NT2/D1 (cell line): ENCODE results near the gene PMM2.

ENCODE experiments used
- DNase-seq: peaks from one replicate; pipeline ENCODE4 v3.0.0-alpha.2; 2011; ENCODE audit warnings: low read depth, low spot score
- H3K27me3 ChIP-seq: 2 replicates; pipeline ENCODE4 v1.6.0; 2011; ENCODE audit warnings: mild to moderate bottlenecking; ENCODE audit not compliant: insufficient read length, insufficient read depth
- H3K36me3 ChIP-seq: 2 replicates; pipeline ENCODE4 v1.6.1; 2011; ENCODE audit warnings: mild to moderate bottlenecking, low read length, mixed read lengths; ENCODE audit not compliant: insufficient read depth, insufficient read length
- H3K4me1 ChIP-seq: 2 replicates; pipeline ENCODE4 v1.5.1; 2011; ENCODE audit not compliant: insufficient read depth, insufficient read length
- H3K4me3 ChIP-seq: 2 replicates; pipeline ENCODE4 v1.5.1; 2011; ENCODE audit warnings: low read depth; ENCODE audit not compliant: insufficient read length
- H3K9ac ChIP-seq: 2 replicates; pipeline ENCODE4 v1.6.0; 2011; ENCODE audit warnings: low read depth; ENCODE audit not compliant: insufficient read length
- H3K9me3 ChIP-seq: 2 replicates; pipeline ENCODE4 v1.5.1; 2011; ENCODE audit warnings: mild to moderate bottlenecking, low read length; ENCODE audit not compliant: insufficient read depth
- SUZ12 ChIP-seq: IDR thresholded peaks from 2 replicates; pipeline ENCODE4 v1.6.1; 2011; ENCODE audit not compliant: insufficient read length, insufficient read depth; ENCODE audit errors: extremely low read depth
- YY1 ChIP-seq: IDR thresholded peaks from 2 replicates; pipeline ENCODE4 v1.6.1; 2011; ENCODE audit not compliant: insufficient read length, insufficient read depth
- ZNF274 ChIP-seq: IDR thresholded peaks from 2 replicates; pipeline ENCODE4 v1.6.1; 2011; ENCODE audit warnings: mild to moderate bottlenecking, low read depth, low read length

Gene PMM2

DNA sequence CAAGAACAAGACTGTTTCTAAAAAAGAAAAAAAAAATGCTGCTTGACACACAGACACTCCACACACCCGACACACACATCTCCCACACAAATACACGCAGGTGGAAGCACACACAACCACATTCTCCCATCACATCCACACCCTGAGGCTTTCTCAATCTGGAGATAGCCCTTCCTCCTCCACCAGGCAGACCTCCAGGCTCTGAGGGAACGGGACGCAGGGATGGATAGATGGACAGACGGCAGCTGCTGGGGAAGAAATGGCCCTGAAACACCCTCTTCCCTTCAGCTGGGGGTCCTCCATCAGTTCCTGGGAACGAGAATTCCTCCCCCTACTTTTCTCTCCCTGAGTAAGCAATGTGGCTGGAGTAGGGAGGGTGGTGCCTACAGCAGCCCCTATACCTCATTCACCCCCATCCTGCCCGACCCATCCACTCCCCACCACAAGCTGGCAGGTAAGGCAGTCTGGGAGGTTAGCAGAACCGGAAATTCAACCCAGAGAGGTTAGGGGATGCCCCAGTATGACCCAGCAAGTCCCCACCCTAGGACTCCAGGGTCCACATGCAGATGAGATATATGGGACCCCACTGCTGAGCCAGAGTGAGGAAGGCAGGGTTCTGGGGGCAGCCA lies 80.4 kb downstream of the PMM2 start:
- peak overlapping the region; percentile 15 for H3K9ac ChIP-seq
- DNase-seq: no peak
- H3K27me3 ChIP-seq: no peaks in the 10 kb centered on the region
- no peak for TF ChIP-seq ZNF274
- TF ChIP-seq SUZ12: no peak
- TF ChIP-seq YY1: no peak
- H3K9me3 ChIP-seq: no peaks in the 10 kb centered on the region
- peaks cover 5% of the 10 kb centered on the region for H3K4me1 ChIP-seq
- no peak overlapping the region for H3K4me3 ChIP-seq
- no peaks in the 10 kb centered on the region for H3K36me3 ChIP-seq

DNA sequence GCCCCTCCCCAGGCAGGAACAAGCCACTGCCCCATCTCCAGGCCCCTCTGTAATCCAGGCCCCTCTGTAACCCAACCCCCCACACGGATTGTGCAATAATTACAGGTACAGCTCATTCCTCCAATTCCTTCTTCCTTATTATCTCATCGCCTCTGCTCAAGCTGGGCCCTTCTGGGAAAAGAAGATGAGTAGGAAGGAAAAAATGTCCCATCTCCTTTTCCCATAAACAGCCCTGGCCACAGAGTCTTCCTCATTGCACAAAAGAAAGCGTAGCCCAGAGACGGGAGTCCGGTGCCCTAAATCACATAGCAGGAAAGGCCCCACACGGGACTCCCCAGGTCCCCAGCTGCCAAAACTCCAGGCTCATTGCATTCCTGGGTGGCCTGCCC lies 80.9 kb downstream of the PMM2 start:
- H3K9ac ChIP-seq: peak overlapping the region; percentile 15
- no peaks in the 10 kb centered on the region for H3K27me3 ChIP-seq
- no peak for TF ChIP-seq SUZ12
- TF ChIP-seq ZNF274: no peak
- no peak for TF ChIP-seq YY1
- H3K4me1 ChIP-seq: peaks cover 5% of the 10 kb centered on the region
- DNase-seq: no peak
- H3K9me3 ChIP-seq: no peaks in the 10 kb centered on the region
- no peak overlapping the region for H3K4me3 ChIP-seq
- no peaks in the 10 kb centered on the region for H3K36me3 ChIP-seq

DNA sequence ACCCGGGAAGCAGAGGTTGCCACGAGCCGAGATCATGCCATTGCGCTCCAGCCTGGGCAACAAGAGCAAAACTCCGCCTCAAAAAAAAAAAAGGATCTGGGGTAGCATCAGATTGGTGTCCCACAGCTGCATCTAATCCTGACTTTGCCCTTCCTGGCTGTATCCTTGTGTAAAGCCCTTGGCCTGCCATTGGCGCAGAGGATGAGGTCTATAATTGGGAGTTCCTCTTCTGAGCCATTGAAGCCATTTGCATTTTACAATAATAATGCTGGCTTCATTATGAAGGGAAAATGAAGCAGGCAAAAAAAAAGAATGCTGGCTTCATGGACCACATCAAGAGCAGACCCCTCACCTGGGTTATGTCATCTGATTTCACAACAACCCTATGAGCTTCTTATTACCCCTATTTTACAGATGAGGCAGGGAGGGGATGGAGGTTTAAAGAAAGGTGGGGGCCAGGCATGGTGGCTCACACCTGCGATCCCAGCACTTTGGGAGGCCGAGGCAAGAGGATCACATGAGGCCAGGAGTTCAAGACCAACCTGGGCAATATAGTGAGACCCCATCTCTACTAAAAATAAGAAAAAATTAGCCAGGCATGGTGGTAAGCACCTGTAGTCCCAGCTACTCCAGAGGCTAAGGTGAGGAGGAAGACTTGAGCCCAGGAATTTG lies 83.3 kb downstream of the PMM2 start:
- TF ChIP-seq YY1 (no peak), ZNF274 (no peak)
- no peaks in the 10 kb centered on the region for H3K36me3 ChIP-seq
- no peak overlapping the region for H3K9ac ChIP-seq
- H3K9me3 ChIP-seq: no peaks in the 10 kb centered on the region
- no peaks in the 10 kb centered on the region for H3K27me3 ChIP-seq
- no peak overlapping the region for H3K4me3 ChIP-seq
- H3K4me1 ChIP-seq: peaks cover 9% of the 10 kb centered on the region
- DNase-seq: no peak

DNA sequence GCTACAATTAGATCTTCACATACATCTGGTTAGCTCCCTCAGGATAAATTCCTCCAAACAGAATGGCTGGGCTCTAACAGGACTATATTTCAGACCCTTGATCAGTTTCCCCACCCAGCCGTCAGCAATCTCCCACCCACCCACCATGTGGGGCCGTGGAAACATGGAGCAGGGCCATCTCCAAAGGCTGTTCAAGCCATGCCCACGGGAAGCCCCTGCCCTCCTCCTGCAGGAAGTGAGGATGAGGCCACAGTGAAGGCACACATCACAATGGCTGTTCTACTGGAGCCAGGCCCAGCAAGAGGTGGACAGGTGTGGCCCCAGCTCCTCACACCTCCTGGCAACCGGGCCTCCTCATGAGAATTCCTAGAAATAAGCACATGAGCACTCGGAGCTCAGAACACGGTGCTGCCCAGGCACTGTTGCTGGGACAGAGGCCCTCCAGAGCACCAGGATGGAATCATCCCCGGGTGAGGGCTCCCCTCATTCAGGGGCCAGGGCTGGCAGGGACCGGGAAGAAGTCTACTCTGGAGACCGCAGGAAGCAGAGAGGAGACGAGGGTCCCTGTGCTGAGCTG lies 84.5 kb downstream of the PMM2 start, which contains the start of gene LITAFD:
Gene LITAFD, plus strand, starts transcription at position 311 of the 577 bp plus-strand sequence. CDS start 2,005 bp downstream, outside the sequence.
- H3K4me1 ChIP-seq: peaks cover 11% of the 10 kb centered on the region
- no peak for TF ChIP-seq YY1
- H3K9me3 ChIP-seq: no peaks in the 10 kb centered on the region
- no peak for DNase-seq
- H3K27me3 ChIP-seq: no peaks in the 10 kb centered on the region
- H3K9ac ChIP-seq: no peak within 1 kb of the TSS
- H3K36me3 ChIP-seq: peaks cover under 1% of the 10 kb centered on the region
- no peak within 1 kb of the TSS for H3K4me3 ChIP-seq

DNA sequence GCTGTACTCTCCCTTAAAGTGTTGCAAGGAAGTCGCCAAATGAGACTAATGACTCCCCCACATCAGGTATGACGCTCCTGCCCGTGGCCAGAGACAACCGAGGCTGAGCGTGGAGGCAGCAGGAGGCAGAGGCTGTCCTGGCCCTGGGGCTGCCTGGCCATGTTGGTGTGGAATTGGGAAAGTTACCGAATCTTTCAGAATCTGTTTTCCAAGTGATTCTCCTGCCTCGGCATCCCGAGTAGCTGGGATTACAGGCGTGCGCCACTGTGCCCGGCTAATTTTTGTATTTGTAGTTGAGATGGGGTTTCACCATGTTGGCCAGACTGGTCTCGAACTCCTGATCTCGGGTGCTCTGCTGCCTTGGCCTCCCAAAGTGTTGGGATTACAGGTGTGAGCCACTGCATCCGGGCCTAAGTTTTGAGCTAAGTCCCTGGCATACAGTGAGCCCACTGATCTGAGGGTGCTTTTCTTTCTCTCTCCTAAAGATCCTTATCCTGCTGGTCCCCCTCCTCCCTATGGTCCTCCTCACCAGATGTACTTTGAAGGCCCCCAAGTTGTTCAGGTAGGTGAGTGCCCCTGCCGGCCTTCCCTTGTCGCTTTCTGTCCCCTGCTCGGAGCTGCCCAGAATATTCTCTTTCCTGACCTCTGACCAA lies 85.2 kb downstream of the PMM2 start:
- Histone ChIP-seq H3K36me3 (peaks cover 8% of the 10 kb centered on the region), H3K4me1 (peaks cover 11% of the 10 kb centered on the region), H3K4me3 (no peak overlapping the region)

DNA sequence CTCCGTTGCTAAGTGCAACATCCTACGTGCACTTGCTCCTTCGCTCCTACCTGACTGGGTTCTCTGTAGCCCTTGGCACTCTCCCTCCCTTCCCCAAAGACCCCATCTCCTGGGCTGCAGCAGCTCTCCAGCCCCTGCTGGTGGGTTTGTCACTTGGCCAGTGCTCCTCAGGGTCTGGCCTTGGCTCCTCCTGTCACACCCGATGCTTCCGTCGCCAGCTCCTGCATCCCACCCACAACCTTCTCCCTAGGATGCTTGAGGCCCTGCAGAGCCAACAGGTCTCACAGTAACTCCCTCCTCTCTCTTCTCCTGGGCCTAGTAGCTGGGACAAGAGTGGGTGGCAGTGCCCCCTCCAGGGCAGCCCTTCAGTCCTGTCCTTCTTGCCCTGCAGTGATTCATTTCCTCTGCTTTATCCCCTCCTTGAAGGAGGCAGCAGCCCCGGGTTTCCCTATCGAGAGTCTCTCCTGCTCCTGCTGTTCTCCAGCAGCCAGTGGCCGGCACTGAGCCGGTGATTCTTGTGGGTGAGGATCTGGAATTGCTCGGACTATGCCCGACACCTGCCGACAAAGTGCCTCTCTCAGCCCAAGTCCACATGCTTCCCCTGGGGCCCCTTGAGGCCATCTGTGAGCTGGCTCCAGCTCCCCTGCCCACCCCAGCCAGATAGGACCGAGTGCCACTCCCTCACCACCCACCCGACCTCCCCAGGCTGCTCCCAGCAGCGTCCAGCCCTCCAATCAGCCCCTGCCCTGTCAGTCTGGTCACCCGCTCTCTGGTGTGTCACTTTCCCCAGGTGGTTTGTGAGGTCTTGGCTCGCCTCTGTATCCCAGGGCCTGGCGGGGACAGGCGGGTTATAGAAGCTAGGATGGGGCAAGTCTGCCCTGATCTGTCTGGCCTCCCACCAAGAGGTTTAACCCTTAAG lies 88.3 kb downstream of the PMM2 start:
- peaks cover 11% of the 10 kb centered on the region for H3K4me1 ChIP-seq
- no peaks in the 10 kb centered on the region for H3K9me3 ChIP-seq
- no peak overlapping the region for H3K9ac ChIP-seq
- H3K36me3 ChIP-seq: peaks cover 34% of the 10 kb centered on the region
- TF ChIP-seq YY1 (no peak), SUZ12 (no peak), ZNF274 (no peak)
- no peaks in the 10 kb centered on the region for H3K27me3 ChIP-seq
- no peak overlapping the region for H3K4me3 ChIP-seq
- no peak for DNase-seq

More for the DNA sequence above, 85.2 kb downstream of the PMM2 start:
- no peak for DNase-seq
- Histone ChIP-seq H3K9me3 (no peaks in the 10 kb centered on the region), H3K9ac (no peak overlapping the region), H3K27me3 (no peaks in the 10 kb centered on the region)
- TF ChIP-seq ZNF274 (no peak), SUZ12 (no peak), YY1 (no peak)
